HG02981 (cell line): ENCODE measurements around the gene FYN.

Experiments used
- ATAC-seq: cut with Tn5 transposase; IDR thresholded peaks from one replicate; pipeline ENCODE4 v1.9.1; 2021; ENCODE audit warnings: mild to moderate bottlenecking, moderate library complexity; ENCODE audit not compliant: unreplicated experiment

FYN gene

DNA sequence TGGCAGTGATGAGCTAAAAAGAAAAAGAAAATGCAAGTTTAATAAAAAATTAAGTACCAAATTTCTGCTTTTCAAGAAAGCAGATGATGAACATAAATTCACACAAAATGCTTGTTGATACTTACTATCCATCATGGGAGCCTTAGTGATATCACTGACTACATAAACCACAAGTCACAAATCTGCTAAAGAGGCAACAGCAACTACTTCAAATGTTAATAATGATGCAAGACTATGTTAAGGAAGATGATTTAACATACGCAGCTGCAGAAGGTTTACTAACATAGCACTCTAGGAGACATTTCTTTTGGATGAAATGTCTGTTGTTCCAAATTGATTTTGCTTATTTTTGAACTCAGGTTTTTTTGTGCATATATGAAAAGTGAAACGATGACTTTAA is 18.6 kb downstream of the FYN start:
- no peak for ATAC-seq

DNA sequence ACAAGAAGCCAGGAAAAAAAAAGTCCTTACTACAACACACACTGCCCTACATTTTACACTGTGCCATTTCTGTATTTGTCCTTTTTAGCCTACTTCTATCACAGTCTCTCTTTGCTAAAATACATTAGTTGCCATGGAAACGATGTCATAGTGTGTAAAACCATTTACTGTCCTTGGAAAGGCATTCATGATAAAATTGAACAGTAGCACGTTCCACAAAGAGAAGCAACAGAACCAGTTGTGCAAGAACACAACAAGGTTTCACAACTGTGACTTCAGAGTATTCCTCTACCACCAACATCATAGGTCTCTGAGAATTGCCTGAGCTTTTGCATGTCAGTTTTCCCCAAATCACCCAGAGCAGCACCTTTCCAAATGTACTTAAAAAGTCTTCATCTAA is 20.5 kb downstream of the FYN start:
- no peak for ATAC-seq

DNA sequence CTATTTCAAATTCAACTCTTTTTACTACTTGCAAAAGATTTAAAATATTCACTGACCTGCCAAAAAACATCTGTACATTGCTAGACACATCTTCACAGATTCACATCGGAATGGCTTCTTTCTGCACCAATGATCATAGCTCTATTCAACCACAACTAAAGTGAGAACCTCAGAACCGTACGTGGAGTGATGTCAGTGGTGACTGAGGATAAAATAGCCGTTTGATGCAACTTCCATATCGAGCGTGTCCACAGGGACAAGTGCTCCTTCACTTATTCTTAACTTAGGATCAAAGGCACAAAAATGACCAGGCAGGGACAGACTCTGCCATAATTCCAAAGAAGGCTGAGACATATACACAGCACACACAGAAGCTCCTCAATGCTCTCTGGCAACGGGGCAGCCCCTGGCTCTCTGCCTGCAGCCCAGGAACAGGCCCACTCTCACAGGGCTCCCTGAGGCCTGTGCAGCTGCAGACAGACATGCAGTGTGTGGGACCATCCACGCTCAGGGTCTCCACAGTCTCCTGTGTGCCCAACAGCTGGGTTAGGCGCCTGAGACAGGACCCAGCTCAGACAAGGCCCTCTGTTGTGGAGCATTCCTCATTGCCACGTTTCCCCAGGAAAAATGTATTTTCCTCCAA is 22.8 kb downstream of the FYN start:
- ATAC-seq: peak; percentile 36

DNA sequence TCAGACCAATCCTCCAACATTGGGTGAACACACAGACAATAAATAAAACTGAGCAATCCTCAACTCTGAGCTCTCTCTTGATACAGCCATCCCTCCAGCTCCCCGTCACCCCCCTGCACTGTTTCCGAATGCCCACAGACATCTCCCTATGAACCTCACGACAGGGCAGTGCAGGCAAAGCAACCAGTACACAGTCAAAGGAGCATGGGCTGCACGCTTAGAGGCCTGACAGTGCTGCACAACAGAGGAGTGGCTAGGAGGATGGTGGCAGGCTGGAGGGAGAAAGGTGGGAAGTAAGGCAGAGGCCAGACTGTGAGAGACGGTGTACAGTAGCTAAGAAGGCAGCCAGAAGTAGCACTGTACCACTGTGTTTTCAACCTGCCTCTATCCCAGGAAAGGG is 24.0 kb downstream of the FYN start:
- no peak for ATAC-seq

DNA sequence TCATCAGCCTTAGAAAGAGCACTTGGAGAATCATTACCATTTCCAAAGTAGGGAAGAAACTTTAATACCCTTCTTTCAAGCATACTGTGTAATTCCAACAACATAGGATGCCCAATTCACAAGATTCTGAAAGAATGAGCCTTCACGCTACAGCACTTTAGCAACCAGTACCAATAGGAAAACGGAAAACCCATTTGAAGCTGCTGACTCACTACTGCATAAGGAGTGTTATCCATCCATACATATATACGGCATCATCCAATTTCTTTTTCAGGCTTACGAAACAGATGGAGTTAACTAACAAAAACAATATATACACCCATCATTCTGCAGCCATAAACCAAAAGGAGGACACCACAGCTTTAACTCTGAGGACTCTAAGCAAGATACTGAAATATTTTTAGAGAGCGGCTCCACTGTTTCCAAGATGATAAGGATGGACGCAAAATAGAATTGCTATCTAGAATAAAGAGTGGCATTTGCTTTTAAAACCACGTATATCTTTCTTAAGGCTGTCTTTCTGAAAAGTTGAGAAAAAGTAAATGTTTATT is 24.9 kb downstream of the FYN start:
- ATAC-seq: no peak

DNA sequence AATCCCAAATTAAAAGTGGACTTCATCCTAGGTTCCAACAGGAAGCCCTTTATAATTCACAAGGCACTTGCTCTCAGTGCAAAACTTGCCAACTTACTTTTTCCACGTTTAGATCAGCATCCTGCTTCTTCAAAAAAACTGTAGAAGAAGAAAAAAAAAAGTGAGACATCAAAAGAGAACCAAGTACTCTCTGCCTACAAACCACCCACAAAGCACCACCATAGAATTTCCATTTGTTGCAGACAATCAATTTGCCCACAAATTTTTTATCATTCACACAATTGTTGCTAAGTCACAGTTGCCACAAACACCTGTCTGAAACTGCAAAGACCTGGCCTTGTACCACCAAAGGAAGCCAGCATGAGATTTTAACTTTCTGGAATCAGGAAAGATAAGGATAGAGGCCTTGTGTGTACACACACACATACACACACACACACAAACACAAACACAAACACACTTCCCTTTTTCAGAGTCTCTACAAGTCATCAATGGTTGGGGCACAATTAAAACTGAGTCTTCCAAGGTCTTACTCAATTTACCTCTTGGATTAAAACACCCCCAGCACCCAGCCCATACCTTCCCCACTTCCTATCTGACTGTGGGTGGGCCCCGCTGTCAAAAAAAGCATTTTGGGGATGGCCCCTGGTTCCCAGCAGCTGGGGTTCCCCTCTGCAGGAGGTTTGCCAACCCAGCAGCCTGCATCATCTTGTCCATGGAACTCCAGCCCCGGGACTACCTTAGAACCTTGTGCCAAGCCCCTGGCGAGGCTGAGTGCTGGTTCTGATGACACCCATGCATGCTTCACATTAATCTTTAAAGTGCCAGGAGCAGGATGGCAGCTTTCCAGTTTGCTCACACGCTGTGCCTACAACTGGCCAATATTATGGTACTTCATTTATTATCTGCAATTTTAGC is 26.5 kb downstream of the FYN start:
- no peak for ATAC-seq

DNA sequence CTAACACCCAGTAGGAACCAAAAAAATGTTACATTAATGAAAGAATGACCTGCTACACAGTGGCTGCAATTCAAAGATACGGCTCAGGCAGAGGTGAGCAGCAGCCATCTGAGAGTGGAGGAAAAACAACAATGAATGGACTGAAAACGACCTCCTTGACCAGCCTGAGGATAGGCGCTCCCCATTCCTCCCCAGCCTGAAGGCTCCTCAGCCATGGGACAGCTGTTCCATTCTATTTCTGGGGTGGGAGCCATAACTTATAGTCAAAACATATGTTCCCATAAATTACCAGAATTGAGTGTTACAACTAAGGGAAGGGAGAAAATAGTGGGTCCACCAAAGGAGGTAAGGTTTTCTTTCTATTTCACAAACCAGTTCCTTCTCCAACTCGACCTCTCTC is 27.2 kb downstream of the FYN start:
- no peak for ATAC-seq

DNA sequence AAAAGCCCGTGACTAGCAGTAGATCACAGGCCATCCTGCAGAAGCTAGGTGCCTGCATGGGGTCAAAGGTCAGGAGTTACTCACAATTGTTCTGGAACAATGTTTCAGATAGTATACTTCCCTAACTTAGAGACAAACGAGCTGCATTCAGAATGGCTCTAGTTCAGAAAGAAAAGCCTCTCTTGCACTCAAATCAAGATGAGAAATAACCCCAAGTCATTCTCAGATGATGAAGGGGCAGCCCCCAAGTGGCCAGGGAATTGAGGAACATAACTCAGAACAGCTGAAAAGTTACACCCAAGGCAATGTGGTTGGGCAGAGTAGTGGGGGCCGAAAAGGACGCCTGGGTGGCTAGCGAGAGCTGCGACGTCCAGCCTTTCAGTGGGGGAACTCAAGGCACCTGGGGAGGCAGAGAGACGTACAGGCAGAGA is 27.8 kb downstream of the FYN start:
- peak; percentile 52 for ATAC-seq

DNA sequence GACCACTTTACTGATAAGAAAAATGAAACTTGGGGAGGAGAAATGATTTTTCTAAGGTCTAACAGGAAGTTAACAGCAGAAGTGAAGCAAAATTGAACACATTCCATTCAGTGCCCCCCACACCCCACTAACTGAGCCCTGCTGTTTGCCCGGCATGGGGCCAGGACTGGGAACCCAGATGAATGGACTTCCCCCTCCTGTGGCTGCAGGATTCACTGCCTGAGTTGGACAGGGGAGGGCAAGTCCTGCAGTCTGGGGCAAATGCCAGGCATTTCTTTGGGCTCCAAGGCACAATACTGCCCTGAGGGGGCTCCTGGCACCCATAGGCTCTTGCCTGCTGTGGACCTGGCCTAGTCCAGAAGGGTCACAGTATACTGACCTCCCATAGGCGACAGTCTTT is 28.3 kb downstream of the FYN start:
- no peak for ATAC-seq

DNA sequence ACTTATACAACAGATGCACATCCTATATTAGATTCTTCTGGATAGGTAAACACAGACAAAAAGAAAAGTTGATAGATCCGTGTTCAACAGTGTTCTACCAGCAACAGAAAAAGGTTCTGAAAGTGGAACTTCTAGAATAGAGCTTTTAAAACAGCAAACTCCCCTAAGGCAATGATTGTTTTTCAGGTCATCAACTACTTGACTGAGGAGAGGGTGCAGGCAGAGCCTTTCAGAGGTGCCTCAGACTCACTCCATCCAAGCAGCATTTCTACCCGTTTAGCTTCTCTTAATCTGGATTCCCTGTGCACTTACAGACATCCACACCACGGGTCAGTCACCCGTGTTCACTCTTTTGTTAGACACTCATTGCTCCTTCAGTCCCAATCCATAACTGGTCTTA is 28.9 kb downstream of the FYN start:
- peak; percentile 39 for ATAC-seq

DNA sequence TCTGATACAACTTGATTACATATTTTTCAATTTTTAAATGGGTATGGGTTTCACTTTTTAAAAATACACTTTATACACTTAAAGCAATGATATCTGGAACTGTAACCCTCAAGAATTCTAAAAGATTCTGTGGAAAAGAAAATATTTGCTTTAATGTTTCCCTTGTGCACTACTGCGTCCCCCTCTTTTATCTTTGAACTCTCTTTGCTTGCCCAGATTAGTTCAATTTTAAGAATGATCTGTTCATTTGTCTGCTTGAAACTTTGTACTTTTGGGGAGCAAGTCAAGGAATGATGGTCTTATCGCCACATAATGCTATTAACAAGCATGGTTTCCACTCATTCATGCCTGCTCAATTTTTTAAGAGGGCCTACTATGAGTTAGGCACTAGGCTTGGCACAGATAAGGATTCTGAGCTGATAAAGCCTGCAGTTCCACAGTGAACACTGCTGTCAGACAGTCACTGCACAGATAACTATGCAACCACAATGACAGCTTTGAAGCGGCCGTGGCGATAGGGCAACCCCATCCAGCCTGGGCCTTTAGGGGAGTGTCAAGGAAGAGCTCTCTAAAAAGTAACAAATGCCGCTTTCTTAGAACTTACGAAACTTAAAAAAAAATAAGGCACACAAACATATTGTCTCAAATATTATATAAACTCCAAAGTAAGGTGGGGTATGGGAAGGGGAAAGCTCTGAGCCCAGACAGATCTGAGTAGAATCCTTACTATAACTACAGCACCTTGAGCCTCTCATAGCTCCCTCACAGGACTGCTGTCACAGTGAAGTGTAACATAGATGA is 29.7 kb downstream of the FYN start:
- no peak for ATAC-seq

DNA sequence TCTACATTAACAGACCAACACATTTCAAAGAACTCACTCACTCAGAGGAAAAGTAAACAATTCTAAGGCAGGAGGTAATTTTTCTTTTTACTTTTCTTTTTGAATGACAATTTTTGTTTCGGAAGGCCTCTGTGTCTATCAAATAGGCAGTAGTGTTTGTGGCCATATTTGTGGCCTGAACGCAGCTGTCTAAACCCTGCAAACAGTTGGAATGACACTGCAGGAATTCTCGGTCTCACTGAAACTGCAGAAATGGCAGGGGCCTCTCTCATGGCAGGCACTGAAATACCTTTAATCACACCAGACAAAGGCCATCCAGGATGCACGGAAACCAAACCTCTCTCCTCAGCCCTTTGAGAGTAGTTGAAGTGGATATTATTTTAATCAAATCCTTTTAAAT is 30.4 kb downstream of the FYN start:
- no peak for ATAC-seq

DNA sequence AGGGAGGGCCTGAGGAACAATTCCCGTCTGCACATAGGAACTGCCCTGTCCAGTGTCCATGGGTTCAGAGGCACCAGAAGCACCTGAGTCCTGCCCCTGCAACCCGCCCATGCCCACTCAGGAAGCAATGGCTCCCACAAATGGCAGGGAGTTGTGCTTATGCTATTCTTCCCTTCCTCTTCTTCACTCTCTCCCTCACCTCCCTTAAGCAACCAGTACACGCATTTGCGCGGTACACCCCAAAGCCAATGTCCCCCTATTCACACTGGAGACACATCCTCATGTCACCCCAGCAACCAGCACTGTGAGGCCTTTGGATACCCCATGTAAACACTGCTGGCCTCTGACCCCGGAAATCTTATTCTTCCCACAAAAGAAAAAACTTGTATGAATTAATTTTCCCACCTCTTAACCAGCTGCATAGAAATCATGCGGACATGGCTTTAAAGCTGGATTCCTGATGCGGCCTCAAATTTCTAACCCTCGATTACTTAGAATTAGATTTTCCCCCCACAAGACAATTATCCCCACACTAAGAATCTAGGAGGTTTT is 30.9 kb downstream of the FYN start:
- no peak for ATAC-seq

DNA sequence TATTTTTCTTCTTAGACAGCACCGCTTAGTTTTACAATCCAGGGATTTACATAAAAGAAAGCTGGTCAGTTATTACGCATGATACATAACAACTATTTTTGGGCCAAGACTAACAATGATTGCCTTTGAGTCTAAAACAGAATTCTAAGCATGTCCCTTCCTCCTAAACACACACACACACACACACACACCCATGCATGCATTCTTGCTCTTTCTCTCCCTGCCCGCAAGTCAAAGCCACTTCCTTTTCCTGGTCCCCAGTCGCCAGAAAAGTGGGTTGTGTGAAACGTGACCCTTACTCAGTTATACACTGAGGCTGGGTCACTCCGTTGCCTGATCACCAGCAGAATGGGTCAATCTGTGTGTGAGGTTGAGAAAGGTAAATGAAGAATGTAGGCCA is 31.4 kb downstream of the FYN start:
- ATAC-seq: no peak

DNA sequence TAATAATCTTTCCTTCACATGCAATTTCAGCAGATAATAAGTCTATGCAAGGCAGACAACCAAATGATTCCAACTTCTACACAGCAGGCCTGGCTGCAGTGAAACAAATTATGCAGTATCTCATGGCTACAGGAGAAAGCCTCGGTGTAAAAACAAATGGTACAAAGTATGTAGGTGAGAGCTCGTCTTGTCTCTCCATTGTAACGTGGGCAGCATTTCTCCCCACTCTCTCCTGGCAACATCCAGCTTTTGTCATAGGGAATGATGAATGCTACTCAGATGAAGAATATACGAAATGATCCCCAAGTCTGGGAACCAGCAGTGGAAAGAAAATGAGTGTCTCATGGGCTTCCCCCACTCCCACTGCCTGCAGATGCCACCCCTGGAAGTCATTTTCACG is 32.4 kb downstream of the FYN start:
- ATAC-seq: no peak

DNA sequence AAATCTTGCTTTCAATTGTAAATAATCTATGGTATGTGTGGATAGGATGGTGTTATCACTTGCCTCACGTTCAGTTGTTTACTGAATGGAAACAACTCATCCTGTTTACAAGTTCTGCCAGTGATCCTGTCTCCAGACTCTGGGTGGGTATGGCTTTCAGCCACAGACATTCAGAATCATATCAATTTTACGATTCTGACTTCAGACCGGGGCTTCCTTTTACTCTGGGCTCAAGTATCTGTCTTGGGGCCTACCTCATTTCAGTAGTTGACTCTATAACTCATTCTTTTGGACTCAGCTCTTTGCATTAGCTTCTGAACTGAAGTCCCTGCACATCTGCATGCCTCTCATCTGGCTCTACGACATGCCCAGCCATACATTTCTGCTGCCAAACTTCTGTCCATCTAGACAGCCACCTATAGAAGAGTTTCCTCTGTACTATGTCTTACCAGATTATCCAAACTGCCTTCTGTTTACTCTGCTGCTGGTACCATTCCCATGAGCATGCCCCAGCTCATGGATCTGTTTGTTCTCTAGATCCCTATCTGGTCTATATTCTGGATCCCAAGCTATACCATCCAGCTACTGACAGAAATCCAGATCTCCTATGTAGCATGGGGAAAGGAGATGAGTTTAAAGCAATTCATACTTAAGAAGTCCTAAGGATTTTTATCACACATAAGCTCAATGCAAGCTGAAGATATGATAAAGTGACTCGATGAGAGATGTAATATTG is 34.3 kb downstream of the FYN start:
- no peak for ATAC-seq

DNA sequence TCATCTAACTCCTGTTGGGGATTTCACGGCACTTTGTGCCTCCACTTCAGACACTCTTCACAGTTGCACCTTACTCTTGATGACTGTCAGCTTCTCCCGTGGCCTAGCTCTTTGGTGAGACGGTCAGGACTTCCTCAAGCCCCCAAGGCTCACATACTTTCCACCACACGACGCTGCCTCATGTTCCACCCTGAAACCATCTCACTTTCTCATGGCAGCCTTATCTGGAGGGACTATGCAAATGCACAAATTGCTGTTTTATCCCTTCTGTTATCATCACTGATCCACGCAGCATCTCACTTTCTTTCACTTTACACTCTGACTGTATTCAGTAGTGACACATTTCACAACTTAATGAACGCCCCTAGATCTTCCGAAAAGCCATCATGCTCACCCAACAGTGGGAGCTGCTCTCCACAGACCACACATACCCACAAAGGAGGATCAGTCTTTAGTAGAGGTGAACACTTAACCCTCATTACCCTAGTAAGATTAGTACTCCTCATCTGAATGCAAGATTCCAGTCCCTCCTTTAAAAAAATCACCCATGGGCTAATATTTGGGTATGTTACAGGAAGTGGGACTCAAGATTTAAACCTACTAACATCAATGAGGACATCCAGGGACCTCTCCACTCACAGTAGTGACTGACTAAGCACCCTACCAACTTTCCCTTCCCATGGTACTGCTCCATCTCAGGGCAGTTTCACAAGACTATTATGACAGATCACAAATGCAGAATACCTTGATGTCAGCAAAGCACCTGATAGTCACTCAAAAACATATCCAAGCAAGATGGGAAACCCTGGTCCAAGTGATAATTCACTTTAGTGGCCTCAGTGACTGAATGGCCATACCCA is 35.4 kb downstream of the FYN start:
- peak; percentile 59 for ATAC-seq

DNA sequence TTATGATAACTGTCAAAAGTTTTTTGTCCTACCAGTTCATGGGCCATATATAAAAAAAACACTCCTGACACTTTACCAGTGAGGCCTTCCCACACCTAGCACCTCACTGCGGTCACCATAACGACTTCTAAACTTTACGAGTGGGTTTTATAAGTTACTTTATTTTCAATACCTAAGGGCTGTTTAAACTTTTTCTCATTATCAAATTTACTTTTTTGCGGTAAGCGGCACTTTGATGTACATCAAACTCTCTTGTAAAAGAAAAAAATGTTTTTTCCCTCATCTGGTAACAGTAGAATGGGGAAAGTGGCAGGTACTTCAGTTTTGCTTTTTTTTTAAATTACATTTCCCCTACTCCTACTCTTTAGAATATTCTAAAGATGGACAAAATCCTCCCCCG is 36.2 kb downstream of the FYN start:
- no peak for ATAC-seq

DNA sequence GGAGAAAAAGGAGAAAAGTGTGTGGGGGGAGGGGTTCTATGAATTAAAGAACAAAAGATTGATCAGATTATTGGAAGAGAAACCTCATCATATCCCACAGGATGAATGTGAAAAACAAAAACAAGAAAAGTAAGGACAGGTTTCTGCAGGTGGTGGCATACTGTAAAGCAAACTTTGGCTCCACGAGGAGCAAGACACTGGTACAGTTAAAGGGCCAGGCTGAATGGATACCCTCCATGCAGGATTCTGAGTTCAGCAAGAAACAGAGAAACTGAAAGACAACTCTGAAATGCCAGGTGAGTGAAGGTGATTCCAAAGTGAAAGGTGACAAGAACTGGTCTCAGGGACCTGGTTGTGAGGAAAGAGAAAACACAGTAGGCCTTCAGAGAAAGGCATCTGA is 37.4 kb downstream of the FYN start:
- ATAC-seq: no peak
